C4-2B (cell line): ENCODE data around the gene MAP4.

ENCODE experiments used
- ZFX ChIP-seq: fragments of 450-650 bp; IDR thresholded peaks from 2 replicates; pipeline ENCODE4 v1.6.1; 2017
- TF ChIP-seq, protein P1 (sequence below): fragments of 450-650 bp; conservative IDR thresholded peaks from 2 replicates; pipeline ENCODE4 v1.5.1; 2017; ENCODE audit warnings: mild to moderate bottlenecking

DNA sequence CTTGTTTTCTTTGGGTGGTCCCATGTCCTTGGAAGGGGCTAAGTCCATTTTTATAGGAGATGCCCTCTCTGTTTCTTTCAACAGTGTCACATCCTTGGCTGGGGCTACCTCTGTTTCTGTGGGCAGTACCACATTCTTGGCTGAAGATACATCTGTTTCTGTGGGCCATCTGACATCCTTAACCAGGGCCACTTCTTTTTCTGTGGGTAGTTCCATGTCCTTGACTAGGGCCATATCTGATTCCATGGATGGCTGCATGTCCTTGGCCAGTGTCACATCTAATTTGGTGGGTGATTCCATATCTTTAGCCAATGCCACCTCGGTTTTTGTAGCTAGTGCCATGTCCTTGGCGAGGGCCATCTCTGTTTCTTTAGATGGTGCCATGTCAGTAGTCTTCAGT lies 99.5 kb downstream of the MAP4 start:
- TF ChIP-seq, protein P1, sequence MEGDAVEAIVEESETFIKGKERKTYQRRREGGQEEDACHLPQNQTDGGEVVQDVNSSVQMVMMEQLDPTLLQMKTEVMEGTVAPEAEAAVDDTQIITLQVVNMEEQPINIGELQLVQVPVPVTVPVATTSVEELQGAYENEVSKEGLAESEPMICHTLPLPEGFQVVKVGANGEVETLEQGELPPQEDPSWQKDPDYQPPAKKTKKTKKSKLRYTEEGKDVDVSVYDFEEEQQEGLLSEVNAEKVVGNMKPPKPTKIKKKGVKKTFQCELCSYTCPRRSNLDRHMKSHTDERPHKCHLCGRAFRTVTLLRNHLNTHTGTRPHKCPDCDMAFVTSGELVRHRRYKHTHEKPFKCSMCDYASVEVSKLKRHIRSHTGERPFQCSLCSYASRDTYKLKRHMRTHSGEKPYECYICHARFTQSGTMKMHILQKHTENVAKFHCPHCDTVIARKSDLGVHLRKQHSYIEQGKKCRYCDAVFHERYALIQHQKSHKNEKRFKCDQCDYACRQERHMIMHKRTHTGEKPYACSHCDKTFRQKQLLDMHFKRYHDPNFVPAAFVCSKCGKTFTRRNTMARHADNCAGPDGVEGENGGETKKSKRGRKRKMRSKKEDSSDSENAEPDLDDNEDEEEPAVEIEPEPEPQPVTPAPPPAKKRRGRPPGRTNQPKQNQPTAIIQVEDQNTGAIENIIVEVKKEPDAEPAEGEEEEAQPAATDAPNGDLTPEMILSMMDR: no peak
- TF ChIP-seq ZFX: no peak
